ENCODE measurements around the gene MXD1. TPM values are rescaled to one million over a fixed set of nuclear protein-coding genes. Genes with fewer than 3 reads are reported as not detected.
"Not testable (repeated sequence)": the region's sequence is repeated elsewhere in the genome, so short reads cannot be mapped to it uniquely, and the experiment has no call there.

MXD1 gene
- polyA plus RNA-seq, 3 donors, result 83.1 to 247 (median 112) TPM

- no peak overlapping the region for H3K27ac ChIP-seq (ENCODE audit: low read depth in 1 of 2, low read length in 2 of 2)
- H3K4me3 ChIP-seq (replicated peaks in 1 of 3; ENCODE audit: low read depth in 2 of 3, low read length in 3 of 3), result no peak overlapping the region
- H3K4me1 Mint-ChIP-seq, result peaks cover 64% of the 10 kb centered on the region
- H2AFZ ChIP-seq (ENCODE audit: insufficient read depth, low read depth, low read length, poor library complexity, severe bottlenecking), result no peak overlapping the region
- no peak overlapping the region for H3K9ac ChIP-seq (ENCODE audit: insufficient read depth, low read length, poor library complexity, severe bottlenecking)
- peaks cover 0 to 2% (median 0%) of the 10 kb centered on the region in 7 donors for H3K9me3 Mint-ChIP-seq
- no peaks in the 10 kb centered on the region for H3K36me3 ChIP-seq (replicated peaks in 1 of 2; ENCODE audit: control insufficient read depth in 1 of 2, insufficient read depth in 2 of 2, low read length in 2 of 2)
- H4K20me1 ChIP-seq (ENCODE audit: insufficient read depth, low read length), result no peaks in the 10 kb centered on the region
- no peaks in the 10 kb centered on the region for H3K27me3 ChIP-seq (ENCODE audit: control insufficient read depth in 2 of 2, insufficient read depth in 2 of 2, low read length in 2 of 2)
- H3K27me3 Mint-ChIP-seq (ENCODE audit: low read depth in 3 of 3), result peaks cover 0 to 2% (median 0%) of the 10 kb centered on the region in 3 donors
- TF ChIP-seq CTCF (IDR thresholded peaks at IDR 0.05), result no peak
- no peak overlapping the region for H3K4me3 Mint-ChIP-seq
- intact Hi-C loops (cut with micrococcal nuclease), result no loop called here
- no peak overlapping the region for H3K4me2 ChIP-seq (replicated peaks; ENCODE audit: extremely low read depth, low read length, poor library complexity, severe bottlenecking)
- no peaks in the 10 kb centered on the region for H3K79me2 ChIP-seq (ENCODE audit: insufficient read depth, low read length)
- no peaks in the 10 kb centered on the region for H3K36me3 Mint-ChIP-seq
- DNase-seq, result no peak
- peaks cover 54 to 71% of the 10 kb centered on the region in 2 donors for H3K4me1 ChIP-seq (ENCODE audit: control insufficient read depth in 1 of 2, insufficient read depth in 2 of 2, low read length in 2 of 2)
- H3K9me3 ChIP-seq (replicated peaks in 1 of 2; ENCODE audit: control insufficient read depth in 1 of 2, insufficient read depth in 1 of 2, low read length in 2 of 2), result no peaks in the 10 kb centered on the region
- peak overlapping the region in 1 of 7 donors; percentile 8 for H3K27ac Mint-ChIP-seq
- 100% methylated on average over 2 of the region's 5 CpGs for WGBS (ENCODE audit: insufficient coverage)
These were observed 35.3 kb downstream of the MXD1 start for GRCh38 chr2:69950241-69950640.

GRCh38 chr2:69950671-69951070 lies 35.8 kb downstream of the MXD1 start:
- H3K27me3 Mint-ChIP-seq (ENCODE audit: low read depth in 3 of 3); H3K4me3 ChIP-seq (replicated peaks in 1 of 3; ENCODE audit: low read depth in 2 of 3, low read length in 3 of 3); H3K9ac ChIP-seq (ENCODE audit: insufficient read depth, low read length, poor library complexity, severe bottlenecking); H3K27me3 ChIP-seq (ENCODE audit: control insufficient read depth in 2 of 2, insufficient read depth in 2 of 2, low read length in 2 of 2); intact Hi-C loops (cut with micrococcal nuclease); H3K36me3 Mint-ChIP-seq; H3K4me2 ChIP-seq (replicated peaks; ENCODE audit: extremely low read depth, low read length, poor library complexity, severe bottlenecking); H3K36me3 ChIP-seq (replicated peaks in 1 of 2; ENCODE audit: control insufficient read depth in 1 of 2, insufficient read depth in 2 of 2, low read length in 2 of 2); H3K27ac ChIP-seq (ENCODE audit: low read depth in 1 of 2, low read length in 2 of 2); H3K9me3 Mint-ChIP-seq; H2AFZ ChIP-seq (ENCODE audit: insufficient read depth, low read depth, low read length, poor library complexity, severe bottlenecking); H4K20me1 ChIP-seq (ENCODE audit: insufficient read depth, low read length); H3K27ac Mint-ChIP-seq; H3K4me3 Mint-ChIP-seq; H3K79me2 ChIP-seq (ENCODE audit: insufficient read depth, low read length); DNase-seq; H3K9me3 ChIP-seq (replicated peaks in 1 of 2; ENCODE audit: control insufficient read depth in 1 of 2, insufficient read depth in 1 of 2, low read length in 2 of 2): not testable (repeated sequence)
- peaks cover 61% of the 10 kb centered on the region for H3K4me1 Mint-ChIP-seq
- peaks cover 50 to 67% of the 10 kb centered on the region in 2 donors for H3K4me1 ChIP-seq (ENCODE audit: control insufficient read depth in 1 of 2, insufficient read depth in 2 of 2, low read length in 2 of 2)
- WGBS (ENCODE audit: insufficient coverage), result no CpG with 5 or more reads among the region's 3 CpGs

Data from CD14-positive monocyte (primary cell).